Mesenteric fat pad (tissue), 1 donor: ENCODE measurements around the gene OR2AG2. TPM values are rescaled to one million over a fixed set of nuclear protein-coding genes. Genes with fewer than 3 reads are reported as not detected.

Experiments used
- DNase-seq: peaks from one replicate; pipeline ENCODE4 v3.0.0-alpha.2; 2020; ENCODE audit warnings: low spot score
- total RNA-seq: library from RNA; stranded (reverse); fragmentation: NEBNext Ultra II Directional; extraction: Animal tissue kit (Norgen Biotek cat#: 25700); gene quantifications from one replicate; pipeline ENCODE4 v1.2.1, GENCODE V29; 2021
- donor health status: DM: yes; HTN: yes; CAD: no.

The OR2AG2 gene
- total RNA-seq, 1 donor from 2014 or later, result 0.06 TPM

- no peak for DNase-seq
These were observed 29.5 kb downstream of the OR2AG2 start for GRCh38 chr11:6742260-6742659.

- DNase-seq, result no peak
These were observed 33.2 kb downstream of the OR2AG2 start for GRCh38 chr11:6738590-6738989.

GRCh38 chr11:6737872-6738466, 33.8 kb downstream of the OR2AG2 start:
- DNase-seq, result no peak

GRCh38 chr11:6736495-6737121, 35.2 kb downstream of the OR2AG2 start:
- no peak for DNase-seq

GRCh38 chr11:6735306-6735705, 36.5 kb downstream of the OR2AG2 start:
- no peak for DNase-seq

GRCh38 chr11:6734616-6735015, 37.2 kb downstream of the OR2AG2 start:
- DNase-seq, result no peak

GRCh38 chr11:6733326-6734275, 38.2 kb downstream of the OR2AG2 start:
- DNase-seq, result no peak

GRCh38 chr11:6727971-6728760, 43.6 kb downstream of the OR2AG2 start:
- DNase-seq, result no peak

GRCh38 chr11:6725386-6725896, 46.3 kb downstream of the OR2AG2 start:
- DNase-seq, result no peak

GRCh38 chr11:6724013-6724412, 47.8 kb downstream of the OR2AG2 start:
- DNase-seq, result no peak

GRCh38 chr11:6721343-6721742, 50.4 kb downstream of the OR2AG2 start:
- DNase-seq, result no peak

- no peak for DNase-seq
These were observed 52.2 kb downstream of the OR2AG2 start for GRCh38 chr11:6719576-6719975.

- no peak for DNase-seq
These were observed 54.4 kb downstream of the OR2AG2 start for GRCh38 chr11:6717426-6717825.

Other genes with a start within 250 kb of the OR2AG2 start
- 20.8 TPM for gene RRP8, start 168.4 kb downstream of the OR2AG2 start, total RNA-seq
- 141 TPM for gene ILK, start 168.2 kb downstream of the OR2AG2 start, total RNA-seq
- gene TAF10, start 159.8 kb downstream of the OR2AG2 start, total RNA-seq, result 142 TPM
- 133 TPM for gene TPP1, start 152.6 kb downstream of the OR2AG2 start, total RNA-seq
- gene DCHS1, start 116.2 kb downstream of the OR2AG2 start, total RNA-seq, result 23.0 TPM
- 42.2 TPM for gene MRPL17, start 88.6 kb downstream of the OR2AG2 start, total RNA-seq
- gene OR2AG1, start 11.0 kb upstream of the OR2AG2 start, total RNA-seq, result not detected
- gene OR6A2, start 27.7 kb upstream of the OR2AG2 start, total RNA-seq, result 0.35 TPM
- gene OR10A5, start 73.7 kb upstream of the OR2AG2 start, total RNA-seq, result not detected
- not detected for gene OR10A2, start 91.1 kb upstream of the OR2AG2 start, total RNA-seq
- not detected for gene OR10A4, start 104.6 kb upstream of the OR2AG2 start, total RNA-seq
- gene OR2D2, start 120.5 kb upstream of the OR2AG2 start, total RNA-seq, result not detected
- gene OR2D3, start 149.0 kb upstream of the OR2AG2 start, total RNA-seq, result not detected
- gene ZNF215, start 154.4 kb upstream of the OR2AG2 start, total RNA-seq, result 2.5 TPM
- gene ZNF214, start 248.4 kb upstream of the OR2AG2 start, total RNA-seq, result 0.96 TPM
- gene NLRP14, start 248.5 kb upstream of the OR2AG2 start, total RNA-seq, result not detected